MM.1S (cell line): ENCODE results near the gene ZNF335.

Experiments used
- DNase-seq: peaks from one replicate; pipeline ENCODE4 v3.0.0-alpha.2; 2015
- H2AFZ ChIP-seq: fragments of 300-600 bp; sonication (generic); 2 replicates; pipeline ENCODE4 v1.6.0; 2016; ENCODE audit warnings: antibody characterized with exemption, low read length
- H3F3A ChIP-seq: fragments of 300-600 bp; sonication (generic); 2 replicates; pipeline ENCODE4 v1.6.1; 2016; ENCODE audit warnings: mild to moderate bottlenecking, antibody characterized with exemption, low read length, moderate library complexity, mixed read lengths; ENCODE audit not compliant: insufficient read depth
- H3K27ac ChIP-seq: fragments of 300-600 bp; sonication (generic); 2 replicates; pipeline ENCODE4 v1.5.1; 2016; ENCODE audit warnings: mild to moderate bottlenecking, low read length
- H3K27me3 ChIP-seq: fragments of 300-600 bp; sonication (generic); replicated peaks from 2 replicates; pipeline ENCODE4 v1.6.0; 2016; ENCODE audit warnings: low read length; ENCODE audit not compliant: insufficient read depth
- H3K36me3 ChIP-seq: fragments of 300-600 bp; sonication (generic); replicated peaks from 2 replicates; pipeline ENCODE4 v1.6.1; 2016; ENCODE audit warnings: mild to moderate bottlenecking, low read length, mixed read lengths; ENCODE audit not compliant: insufficient read depth
- H3K4me1 ChIP-seq: fragments of 300-600 bp; sonication (generic); 2 replicates; pipeline ENCODE4 v1.6.1; 2016; ENCODE audit warnings: low read length, mixed read lengths
- H3K4me2 ChIP-seq: fragments of 300-600 bp; sonication (generic); 2 replicates; pipeline ENCODE4 v1.6.0; 2016; ENCODE audit warnings: low read depth, low read length
- H3K4me3 ChIP-seq: fragments of 300-600 bp; sonication (generic); 2 replicates; pipeline ENCODE4 v1.5.1; 2016; ENCODE audit warnings: low read length, mixed read lengths
- H3K79me2 ChIP-seq: fragments of 300-600 bp; sonication (generic); 2 replicates; pipeline ENCODE4 v1.6.1; 2016; ENCODE audit warnings: mixed run types, low read length, mixed read lengths
- H3K9ac ChIP-seq: fragments of 300-600 bp; sonication (generic); 2 replicates; pipeline ENCODE4 v1.6.1; 2016; ENCODE audit warnings: low read length, mixed read lengths
- H3K9me2 ChIP-seq: fragments of 300-600 bp; sonication (generic); replicated peaks from 2 replicates; pipeline ENCODE4 v1.6.1; 2016; ENCODE audit warnings: mild to moderate bottlenecking, low read length, mixed read lengths; ENCODE audit not compliant: insufficient read depth
- H3K9me3 ChIP-seq: fragments of 300-600 bp; sonication (generic); replicated peaks from 2 replicates; pipeline ENCODE4 v1.6.1; 2016; ENCODE audit warnings: mild to moderate bottlenecking, low read length, mixed read lengths; ENCODE audit not compliant: insufficient read depth
- H4K20me1 ChIP-seq: fragments of 300-600 bp; sonication (generic); 2 replicates; pipeline ENCODE4 v1.6.1; 2016; ENCODE audit warnings: mild to moderate bottlenecking, low read length, moderate library complexity, mixed read lengths; ENCODE audit not compliant: insufficient read depth
- EZH2 ChIP-seq: fragments of 300-600 bp; sonication (generic); optimal IDR thresholded peaks from 2 replicates; pipeline ENCODE3; 2017; ENCODE audit warnings: low read depth, mild to moderate bottlenecking, antibody characterized with exemption, low read length, mixed read lengths
- EZH2phosphoT487 ChIP-seq: fragments of 300-600 bp; sonication (generic); IDR thresholded peaks from 2 replicates; pipeline ENCODE4 v1.6.1; 2018; ENCODE audit warnings: antibody characterized with exemption, low read length
- TF ChIP-seq, protein P1 (sequence below): fragments of 300-600 bp; sonication (generic); IDR thresholded peaks from 2 replicates; pipeline ENCODE4 v1.5.1; 2016; ENCODE audit warnings: antibody characterized with exemption, low read length, mixed read lengths

Gene ZNF335

DNA sequence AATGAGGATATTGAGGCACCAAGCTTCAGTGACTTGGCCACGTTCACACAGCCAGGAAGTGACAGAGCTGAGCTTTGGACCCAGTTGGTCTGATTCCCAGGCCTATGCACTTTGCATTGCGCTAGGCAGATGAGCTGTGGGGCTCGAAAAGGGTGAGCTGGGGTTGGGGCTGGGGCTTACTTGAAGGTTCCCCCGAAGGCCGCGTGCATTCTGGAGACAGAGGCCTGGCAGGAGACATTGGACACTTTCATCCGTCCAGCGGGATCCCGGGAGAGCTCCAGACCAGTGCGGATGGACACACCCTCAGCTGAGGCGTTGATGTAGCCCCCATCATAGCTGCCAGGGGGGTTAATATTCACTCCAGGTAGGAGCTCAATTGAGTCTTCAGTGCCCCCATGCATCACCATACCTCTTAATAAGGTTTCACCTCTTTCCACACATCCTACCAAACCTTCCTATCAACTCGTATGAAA is 62.6 kb downstream of the ZNF335 start:
- Histone ChIP-seq H3K79me2 (no peaks in the 10 kb centered on the region), H3K27me3 (peaks cover 14% of the 10 kb centered on the region; the same call in 1 of the 2 replicates), H3K9ac (no peak overlapping the region), H3K4me2 (no peak overlapping the region), H3K4me3 (no peak overlapping the region), H3K27ac (no peak overlapping the region), H3F3A (no peaks in the 10 kb centered on the region), H3K9me3 (no peaks in the 10 kb centered on the region), H3K36me3 (no peaks in the 10 kb centered on the region), H2AFZ (no peak overlapping the region), H3K4me1 (peaks cover 3% of the 10 kb centered on the region; the same call in 1 of the 2 replicates), H3K9me2 (no peaks in the 10 kb centered on the region), H4K20me1 (no peaks in the 10 kb centered on the region)
- TF ChIP-seq EZH2phosphoT487, result no peak
- TF ChIP-seq, protein P1, sequence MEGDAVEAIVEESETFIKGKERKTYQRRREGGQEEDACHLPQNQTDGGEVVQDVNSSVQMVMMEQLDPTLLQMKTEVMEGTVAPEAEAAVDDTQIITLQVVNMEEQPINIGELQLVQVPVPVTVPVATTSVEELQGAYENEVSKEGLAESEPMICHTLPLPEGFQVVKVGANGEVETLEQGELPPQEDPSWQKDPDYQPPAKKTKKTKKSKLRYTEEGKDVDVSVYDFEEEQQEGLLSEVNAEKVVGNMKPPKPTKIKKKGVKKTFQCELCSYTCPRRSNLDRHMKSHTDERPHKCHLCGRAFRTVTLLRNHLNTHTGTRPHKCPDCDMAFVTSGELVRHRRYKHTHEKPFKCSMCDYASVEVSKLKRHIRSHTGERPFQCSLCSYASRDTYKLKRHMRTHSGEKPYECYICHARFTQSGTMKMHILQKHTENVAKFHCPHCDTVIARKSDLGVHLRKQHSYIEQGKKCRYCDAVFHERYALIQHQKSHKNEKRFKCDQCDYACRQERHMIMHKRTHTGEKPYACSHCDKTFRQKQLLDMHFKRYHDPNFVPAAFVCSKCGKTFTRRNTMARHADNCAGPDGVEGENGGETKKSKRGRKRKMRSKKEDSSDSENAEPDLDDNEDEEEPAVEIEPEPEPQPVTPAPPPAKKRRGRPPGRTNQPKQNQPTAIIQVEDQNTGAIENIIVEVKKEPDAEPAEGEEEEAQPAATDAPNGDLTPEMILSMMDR, result no peak
- TF ChIP-seq EZH2, result no peak
- DNase-seq, result no peak

DNA sequence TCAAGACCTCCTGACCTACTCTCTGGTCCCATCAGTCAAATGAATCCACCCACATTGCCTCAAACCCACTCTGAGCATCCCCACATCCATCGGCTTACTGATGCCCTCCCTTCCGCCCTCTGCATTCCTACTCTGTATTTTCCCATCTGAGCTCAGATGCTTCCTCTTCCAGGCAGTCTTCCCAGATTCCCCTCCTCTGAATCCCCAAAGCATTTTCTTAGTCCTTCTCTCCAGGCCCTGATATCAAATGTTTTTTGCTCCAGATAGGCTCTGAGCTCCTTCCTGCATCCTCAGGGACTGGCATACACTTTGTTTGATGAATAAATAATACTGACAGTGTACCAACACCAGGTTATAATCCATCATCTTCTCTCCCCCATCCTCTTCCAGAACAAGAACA is 63.9 kb downstream of the ZNF335 start:
- H3K4me1 ChIP-seq, result peaks cover 3% of the 10 kb centered on the region; the same call in 1 of the 2 replicates
- H3K27ac ChIP-seq, result no peak overlapping the region
- no peak overlapping the region for H3K4me3 ChIP-seq
- no peak overlapping the region for H2AFZ ChIP-seq
- no peaks in the 10 kb centered on the region for H3K9me3 ChIP-seq
- no peaks in the 10 kb centered on the region for H3K9me2 ChIP-seq
- no peak overlapping the region for H3K4me2 ChIP-seq
- no peaks in the 10 kb centered on the region for H4K20me1 ChIP-seq
- DNase-seq, result no peak
- H3K36me3 ChIP-seq, result no peaks in the 10 kb centered on the region
- H3F3A ChIP-seq, result no peaks in the 10 kb centered on the region
- TF ChIP-seq EZH2phosphoT487 (no peak), EZH2 (no peak)
- TF ChIP-seq, protein P1, result no peak
- H3K9ac ChIP-seq, result no peak overlapping the region
- no peaks in the 10 kb centered on the region for H3K79me2 ChIP-seq
- H3K27me3 ChIP-seq, result peaks cover 14% of the 10 kb centered on the region; the same call in 1 of the 2 replicates

DNA sequence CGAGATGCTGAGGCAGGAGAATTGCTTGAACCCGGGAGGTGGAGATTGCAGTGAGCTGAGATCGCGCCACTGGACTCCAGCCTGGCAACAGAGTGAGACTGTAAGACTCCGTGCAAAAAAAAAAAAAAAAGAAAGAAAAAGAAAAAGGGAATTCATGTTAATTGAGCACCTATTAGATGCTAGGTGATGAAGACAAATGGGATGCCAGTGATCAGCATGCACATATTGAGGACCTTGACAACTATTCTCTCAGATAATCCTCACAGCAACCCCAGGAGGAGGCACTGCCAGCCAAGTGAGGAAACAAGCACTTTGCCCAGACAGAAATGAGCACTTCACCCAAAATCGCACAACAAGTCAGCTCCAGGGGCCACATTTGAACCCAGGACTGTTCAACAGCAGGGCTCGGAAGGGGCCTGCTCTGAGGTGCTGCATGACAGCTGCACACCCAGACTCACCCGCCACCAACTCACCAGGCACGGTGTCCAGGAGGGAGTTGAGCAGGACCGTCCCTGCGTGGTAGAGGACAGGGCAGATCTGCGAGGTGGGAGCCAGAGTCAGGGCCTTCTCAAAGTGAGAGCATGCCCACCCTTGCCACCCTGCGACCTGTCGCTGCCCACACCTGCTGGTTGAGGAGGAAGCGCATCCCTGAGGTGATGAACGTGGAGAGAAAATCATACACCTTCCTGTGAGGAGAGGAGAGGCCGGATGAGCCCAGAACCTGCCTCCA is 64.6 kb downstream of the ZNF335 start:
- Histone ChIP-seq H3K4me3 (no peak overlapping the region), H3K27me3 (peaks cover 13% of the 10 kb centered on the region; the same call in 1 of the 2 replicates), H3K27ac (no peak overlapping the region), H4K20me1 (no peaks in the 10 kb centered on the region), H3K4me1 (peaks cover 3% of the 10 kb centered on the region; the same call in 1 of the 2 replicates), H2AFZ (no peak overlapping the region), H3K9me3 (no peaks in the 10 kb centered on the region), H3K4me2 (no peak overlapping the region), H3K9ac (no peak overlapping the region), H3F3A (no peaks in the 10 kb centered on the region), H3K79me2 (no peaks in the 10 kb centered on the region), H3K9me2 (no peaks in the 10 kb centered on the region), H3K36me3 (no peaks in the 10 kb centered on the region)
- TF ChIP-seq, protein P1, result no peak
- TF ChIP-seq EZH2 (no peak), EZH2phosphoT487 (no peak)
- DNase-seq, result no peak
